22Rv1 (cell line): ENCODE results near the gene HBE1.

ENCODE experiments used
- ZFX ChIP-seq: fragments of 450-650 bp; IDR thresholded peaks from 2 replicates; pipeline ENCODE4 v1.6.1; 2017; ENCODE audit warnings: antibody characterized with exemption, borderline replicate concordance
- TF ChIP-seq, protein P1 (sequence below): fragments of 450-650 bp; IDR thresholded peaks from 2 replicates; pipeline ENCODE4 v1.5.1; 2017; ENCODE audit warnings: mild to moderate bottlenecking

DNA sequence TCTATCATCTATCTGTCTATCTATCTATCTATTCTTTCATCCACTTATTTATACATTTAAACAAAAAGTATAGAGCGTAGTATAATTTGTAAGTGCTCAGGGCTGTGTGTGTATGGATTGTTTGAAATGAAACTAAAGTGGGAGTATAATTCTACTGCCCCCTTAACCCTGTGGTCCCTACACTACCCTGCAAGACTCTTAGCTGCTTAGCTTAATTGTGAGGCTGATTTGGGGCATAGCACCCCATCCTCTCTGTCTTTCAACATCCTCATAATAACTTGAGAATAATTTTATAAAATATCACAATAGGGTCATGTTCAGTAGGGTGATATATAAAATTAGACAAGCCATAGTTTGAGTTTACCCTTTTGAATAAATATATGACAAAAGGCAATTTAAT, 20.4 kb upstream of the HBE1 start:
- TF ChIP-seq, protein P1, sequence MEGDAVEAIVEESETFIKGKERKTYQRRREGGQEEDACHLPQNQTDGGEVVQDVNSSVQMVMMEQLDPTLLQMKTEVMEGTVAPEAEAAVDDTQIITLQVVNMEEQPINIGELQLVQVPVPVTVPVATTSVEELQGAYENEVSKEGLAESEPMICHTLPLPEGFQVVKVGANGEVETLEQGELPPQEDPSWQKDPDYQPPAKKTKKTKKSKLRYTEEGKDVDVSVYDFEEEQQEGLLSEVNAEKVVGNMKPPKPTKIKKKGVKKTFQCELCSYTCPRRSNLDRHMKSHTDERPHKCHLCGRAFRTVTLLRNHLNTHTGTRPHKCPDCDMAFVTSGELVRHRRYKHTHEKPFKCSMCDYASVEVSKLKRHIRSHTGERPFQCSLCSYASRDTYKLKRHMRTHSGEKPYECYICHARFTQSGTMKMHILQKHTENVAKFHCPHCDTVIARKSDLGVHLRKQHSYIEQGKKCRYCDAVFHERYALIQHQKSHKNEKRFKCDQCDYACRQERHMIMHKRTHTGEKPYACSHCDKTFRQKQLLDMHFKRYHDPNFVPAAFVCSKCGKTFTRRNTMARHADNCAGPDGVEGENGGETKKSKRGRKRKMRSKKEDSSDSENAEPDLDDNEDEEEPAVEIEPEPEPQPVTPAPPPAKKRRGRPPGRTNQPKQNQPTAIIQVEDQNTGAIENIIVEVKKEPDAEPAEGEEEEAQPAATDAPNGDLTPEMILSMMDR: no peak
- TF ChIP-seq ZFX: no peak
